ENCODE data around the gene AFTPH. TPM values are rescaled to one million over a fixed set of nuclear protein-coding genes. Genes with fewer than 3 reads are reported as not detected.
A peak's percentile ranks its signal among the peaks of the same experiment; 100 is the strongest.

The AFTPH gene
- total RNA-seq, 3 donors from 2014 or later (not counting 1 experiment from before 2014, with no cell fraction given), result 28.9 to 39.6 (median 39.5) TPM

DNA sequence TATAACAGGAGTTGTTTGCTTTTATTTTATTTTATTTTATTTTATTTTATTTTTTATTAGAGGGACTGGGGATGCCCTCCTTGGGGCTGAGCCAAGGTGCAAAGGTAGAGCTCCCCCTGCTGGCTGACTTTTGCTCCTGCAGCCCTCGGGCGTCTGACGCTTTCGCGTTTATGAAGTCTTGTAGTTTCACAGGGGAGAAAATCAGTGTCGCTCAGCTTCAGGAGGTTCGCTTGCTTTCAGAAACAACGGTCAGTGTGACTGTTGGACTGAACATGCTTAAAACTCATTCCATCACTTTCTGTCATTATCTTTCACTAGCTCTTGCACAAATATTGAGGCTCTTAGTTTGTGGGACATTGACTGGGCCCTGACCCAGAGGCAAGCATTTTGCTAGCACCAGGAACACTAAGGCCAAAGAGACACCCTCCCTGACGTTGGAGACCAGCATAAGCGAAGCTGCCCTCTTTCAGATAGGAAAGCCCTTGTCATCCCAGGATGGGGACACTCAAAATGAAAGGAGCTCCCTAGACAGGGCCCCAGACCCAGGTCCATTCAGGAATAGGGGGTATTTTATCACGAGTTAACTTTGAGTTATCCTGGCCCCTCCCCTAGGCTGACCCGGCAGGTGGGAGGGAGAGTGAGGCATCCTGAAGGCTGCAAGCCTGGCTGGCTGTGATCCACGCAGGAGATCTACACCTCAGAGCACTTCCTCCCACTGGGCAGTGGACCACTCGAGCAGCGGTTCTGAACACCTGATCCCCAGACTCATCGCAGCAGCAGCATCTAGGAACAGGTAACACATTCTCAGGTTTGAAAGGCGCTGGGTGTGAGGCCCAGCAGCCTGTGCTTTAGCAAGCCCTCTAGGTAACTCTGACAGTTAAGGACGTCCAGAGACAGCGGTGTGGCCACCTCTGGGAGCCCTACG lies 35.8 kb upstream of the AFTPH start:
- DNase-seq (peak; percentile 68 to 88), ATAC-seq (peak; percentile 79 to 93 (median 91))
- intact Hi-C loops (cut with micrococcal nuclease), result loop anchor here (1.0 kb wide), 2 partner anchors 157 to 439 kb away; no protein-coding TSS in a partner anchor
- 52% methylated on average over 20 of the region's 20 CpGs for WGBS (ENCODE audit: insufficient coverage)
- H3K4me1 ChIP-seq (ENCODE audit: control insufficient read depth, insufficient read depth, low read length), result peaks cover 7% of the 10 kb centered on the region
- no peak overlapping the region for H3K4me3 ChIP-seq (ENCODE audit: low read length)
- Mint-ChIP-seq H3K4me3 (no peak overlapping the region), H3K36me3 (no peaks in the 10 kb centered on the region), H3K4me1 (peaks cover 0 to 5% of the 10 kb centered on the region in 2 donors), H3K27ac (no peak overlapping the region), H3K27me3 (ENCODE audit: low read depth in 2 of 2) (peaks cover under 1 to 15% of the 10 kb centered on the region in 2 donors), H3K9me3 (no peaks in the 10 kb centered on the region)
- H3K36me3 ChIP-seq (ENCODE audit: control insufficient read depth, insufficient read depth, low read length), result no peaks in the 10 kb centered on the region
- H3K27me3 ChIP-seq (ENCODE audit: control insufficient read depth, insufficient read depth, low read length), result no peaks in the 10 kb centered on the region
- TF ChIP-seq, protein P1, sequence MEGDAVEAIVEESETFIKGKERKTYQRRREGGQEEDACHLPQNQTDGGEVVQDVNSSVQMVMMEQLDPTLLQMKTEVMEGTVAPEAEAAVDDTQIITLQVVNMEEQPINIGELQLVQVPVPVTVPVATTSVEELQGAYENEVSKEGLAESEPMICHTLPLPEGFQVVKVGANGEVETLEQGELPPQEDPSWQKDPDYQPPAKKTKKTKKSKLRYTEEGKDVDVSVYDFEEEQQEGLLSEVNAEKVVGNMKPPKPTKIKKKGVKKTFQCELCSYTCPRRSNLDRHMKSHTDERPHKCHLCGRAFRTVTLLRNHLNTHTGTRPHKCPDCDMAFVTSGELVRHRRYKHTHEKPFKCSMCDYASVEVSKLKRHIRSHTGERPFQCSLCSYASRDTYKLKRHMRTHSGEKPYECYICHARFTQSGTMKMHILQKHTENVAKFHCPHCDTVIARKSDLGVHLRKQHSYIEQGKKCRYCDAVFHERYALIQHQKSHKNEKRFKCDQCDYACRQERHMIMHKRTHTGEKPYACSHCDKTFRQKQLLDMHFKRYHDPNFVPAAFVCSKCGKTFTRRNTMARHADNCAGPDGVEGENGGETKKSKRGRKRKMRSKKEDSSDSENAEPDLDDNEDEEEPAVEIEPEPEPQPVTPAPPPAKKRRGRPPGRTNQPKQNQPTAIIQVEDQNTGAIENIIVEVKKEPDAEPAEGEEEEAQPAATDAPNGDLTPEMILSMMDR (IDR thresholded peaks at IDR 0.05), result peak; percentile 96
- no peak overlapping the region for H3K27ac ChIP-seq (ENCODE audit: low read length)
- H3K9me3 ChIP-seq (ENCODE audit: control insufficient read depth, insufficient read depth, low read length), result no peaks in the 10 kb centered on the region

DNA sequence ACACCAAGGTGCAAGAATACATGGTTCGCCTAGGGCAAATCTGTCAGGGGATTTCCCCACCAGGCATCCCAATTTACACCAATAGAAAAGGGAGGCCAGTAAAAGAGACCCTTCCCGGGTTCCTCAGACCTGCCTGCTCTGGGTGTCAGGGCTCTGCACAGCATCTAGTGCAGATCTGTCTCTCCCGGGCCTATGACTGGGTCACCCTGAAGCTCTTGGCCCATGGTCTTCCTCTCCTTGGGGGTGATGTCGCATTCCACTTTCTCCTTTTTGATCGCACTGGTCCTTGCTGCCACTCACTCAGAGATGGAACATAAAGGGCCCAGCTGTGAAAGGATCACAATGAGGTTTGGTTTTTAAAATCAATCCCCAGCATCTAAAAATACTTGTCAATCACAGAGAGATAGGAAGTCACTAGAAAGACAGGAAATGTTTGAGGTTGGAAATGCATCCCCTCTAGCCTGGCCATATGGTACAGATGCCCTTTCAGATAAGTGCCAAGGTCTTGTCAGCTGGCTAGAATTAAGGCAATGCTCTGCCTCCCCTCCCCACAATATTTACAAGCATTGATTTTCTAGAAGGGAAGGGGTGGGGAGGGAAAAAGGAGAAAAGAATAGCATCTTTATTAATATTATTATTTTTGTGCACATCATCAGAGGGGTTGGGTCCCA lies 34.9 kb upstream of the AFTPH start:
- H3K4me3 ChIP-seq (ENCODE audit: low read length), result no peak overlapping the region
- H3K9me3 ChIP-seq (ENCODE audit: control insufficient read depth, insufficient read depth, low read length), result no peaks in the 10 kb centered on the region
- H3K9me3 Mint-ChIP-seq, result no peaks in the 10 kb centered on the region
- peaks cover 8 to 23% of the 10 kb centered on the region in 2 donors for H3K27me3 Mint-ChIP-seq (ENCODE audit: low read depth in 2 of 2)
- no peaks in the 10 kb centered on the region for H3K36me3 Mint-ChIP-seq
- WGBS (ENCODE audit: insufficient coverage), result 37% methylated on average over 5 of the region's 5 CpGs
- peaks cover 7% of the 10 kb centered on the region for H3K4me1 ChIP-seq (ENCODE audit: control insufficient read depth, insufficient read depth, low read length)
- peaks cover 0 to 5% of the 10 kb centered on the region in 2 donors for H3K4me1 Mint-ChIP-seq
- DNase-seq, result no peak
- intact Hi-C loops (cut with micrococcal nuclease), result no loop called here
- H3K4me3 Mint-ChIP-seq, result no peak overlapping the region
- H3K27ac Mint-ChIP-seq, result no peak overlapping the region
- peaks cover 3% of the 10 kb centered on the region for H3K27me3 ChIP-seq (ENCODE audit: control insufficient read depth, insufficient read depth, low read length)
- no peak overlapping the region for H3K27ac ChIP-seq (ENCODE audit: low read length)
- TF ChIP-seq, protein P1 (IDR thresholded peaks at IDR 0.05), result no peak
- H3K36me3 ChIP-seq (ENCODE audit: control insufficient read depth, insufficient read depth, low read length), result no peaks in the 10 kb centered on the region
- ATAC-seq, result no peak

DNA sequence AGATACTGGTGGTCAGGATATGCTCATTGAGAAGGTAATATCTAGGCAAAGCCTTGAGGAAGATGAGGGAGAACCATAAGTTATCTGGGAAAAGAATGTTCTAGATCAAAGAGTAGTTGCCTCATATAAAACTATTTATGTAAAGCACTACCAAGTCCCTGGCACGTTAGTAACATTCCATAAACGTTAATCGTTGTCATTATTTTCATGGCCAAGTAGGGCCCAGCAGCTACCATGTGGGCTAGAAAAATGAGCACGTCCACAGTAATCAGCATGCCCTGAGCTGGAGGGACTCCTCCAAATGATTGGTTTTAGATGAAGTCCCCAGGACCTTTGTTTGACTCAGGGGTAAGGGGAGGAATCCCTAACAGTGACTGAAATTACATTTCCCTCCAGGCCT lies 32.7 kb upstream of the AFTPH start:
- no peaks in the 10 kb centered on the region for H3K36me3 Mint-ChIP-seq

More for the DNA sequence above, 32.7 kb upstream of the AFTPH start:
- DNase-seq (no peak), ATAC-seq (no peak)
- H3K4me3 Mint-ChIP-seq, result no peak overlapping the region
- TF ChIP-seq, protein P1 (IDR thresholded peaks at IDR 0.05), result no peak
- no peak overlapping the region for H3K27ac ChIP-seq (ENCODE audit: low read length)
- intact Hi-C loops (cut with micrococcal nuclease), result no loop called here
- no peaks in the 10 kb centered on the region for H3K9me3 Mint-ChIP-seq
- H3K27me3 ChIP-seq (ENCODE audit: control insufficient read depth, insufficient read depth, low read length), result peaks cover 3% of the 10 kb centered on the region
- H3K27me3 Mint-ChIP-seq (ENCODE audit: low read depth in 2 of 2), result peaks cover 18 to 28% of the 10 kb centered on the region in 2 donors
- H3K4me1 Mint-ChIP-seq, result peaks cover 0 to 5% of the 10 kb centered on the region in 2 donors
- H3K9me3 ChIP-seq (ENCODE audit: control insufficient read depth, insufficient read depth, low read length), result no peaks in the 10 kb centered on the region
- no peak overlapping the region for H3K4me3 ChIP-seq (ENCODE audit: low read length)
- H3K36me3 ChIP-seq (ENCODE audit: control insufficient read depth, insufficient read depth, low read length), result no peaks in the 10 kb centered on the region
- WGBS (ENCODE audit: insufficient coverage), result 94% methylated on average over 4 of the region's 4 CpGs
- no peak overlapping the region for H3K27ac Mint-ChIP-seq
- peaks cover 7% of the 10 kb centered on the region for H3K4me1 ChIP-seq (ENCODE audit: control insufficient read depth, insufficient read depth, low read length)

All from natural killer cell (primary cell).